ENCODE measurements around the gene PLCB2.

- TF ChIP-seq POLR2AphosphoS5 (IDR thresholded peaks at IDR 0.05; ENCODE audit: low read depth, low read length) (no peak), TAF1 (IDR thresholded peaks at IDR 0.05; ENCODE audit: borderline replicate concordance, insufficient read depth, low read length) (no peak)
Observed at GRCh38 chr15:40256638-40257235, 51.0 kb downstream of the PLCB2 start.
